NOMO-1 treated with DMSO at 0.1 percent for 48 hours (cell line): Measurements from ENCODE around the gene FHIT.

Experiments used
- DNase-seq: peaks from one replicate; lab custom pipeline; 2025; ENCODE audit not compliant: unreplicated experiment; lab: John Stamatoyannopoulos, UW

The FHIT gene

DNA sequence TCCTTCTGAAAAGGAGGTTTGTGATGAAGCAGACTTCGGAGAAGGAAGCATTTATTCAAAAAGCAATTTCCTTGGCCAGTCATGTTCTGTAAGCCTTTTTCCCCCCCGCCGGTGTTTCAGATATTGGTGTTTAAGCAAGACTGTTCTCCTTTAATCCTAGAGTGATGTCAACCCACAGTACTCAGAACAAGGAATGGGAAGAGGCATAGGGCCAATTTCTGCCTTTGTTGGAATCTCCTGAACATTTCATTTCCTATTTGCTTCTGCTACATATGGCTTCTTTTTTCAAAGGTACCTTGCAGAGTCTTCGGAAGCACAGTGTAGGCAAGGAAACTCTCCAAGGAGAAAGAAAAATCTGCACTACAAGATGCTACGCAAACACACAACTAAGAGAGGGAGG is 1488.3 kb downstream of the FHIT start:
- no peak for DNase-seq

DNA sequence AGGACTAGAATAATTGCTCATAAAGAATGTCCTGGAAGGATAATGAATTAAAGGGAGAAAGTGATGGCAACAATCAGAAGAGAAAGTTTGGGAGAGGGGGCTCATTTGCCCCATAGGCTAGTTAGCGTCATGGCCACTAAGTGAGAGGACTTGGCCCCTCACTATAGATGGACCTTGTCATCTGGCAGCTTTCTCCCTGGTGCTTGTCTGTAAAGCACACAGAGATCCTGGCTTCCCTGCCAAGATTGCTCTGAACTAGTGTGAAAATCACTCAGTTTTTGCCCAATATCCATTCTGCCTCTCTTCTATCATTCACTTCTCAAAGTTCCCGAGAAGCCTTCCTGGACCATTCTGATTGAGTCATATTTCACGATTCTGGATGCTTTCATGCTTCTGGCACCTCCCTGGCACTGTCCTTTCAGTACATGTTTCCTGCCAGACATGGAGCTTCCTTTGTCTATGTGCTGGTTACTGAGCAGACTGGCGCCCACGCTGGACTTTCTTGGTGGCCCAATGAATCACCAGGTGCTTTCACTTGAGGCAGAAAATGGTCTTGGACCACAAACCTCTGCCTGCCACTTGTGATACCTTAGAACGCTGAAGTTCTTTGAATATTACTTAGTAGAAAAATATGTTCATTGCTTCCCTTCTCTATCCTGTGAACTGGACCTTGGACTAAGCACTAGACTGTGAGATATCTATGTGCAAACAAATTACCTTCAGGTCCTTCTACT is 1491.8 kb downstream of the FHIT start:
- no peak for DNase-seq

DNA sequence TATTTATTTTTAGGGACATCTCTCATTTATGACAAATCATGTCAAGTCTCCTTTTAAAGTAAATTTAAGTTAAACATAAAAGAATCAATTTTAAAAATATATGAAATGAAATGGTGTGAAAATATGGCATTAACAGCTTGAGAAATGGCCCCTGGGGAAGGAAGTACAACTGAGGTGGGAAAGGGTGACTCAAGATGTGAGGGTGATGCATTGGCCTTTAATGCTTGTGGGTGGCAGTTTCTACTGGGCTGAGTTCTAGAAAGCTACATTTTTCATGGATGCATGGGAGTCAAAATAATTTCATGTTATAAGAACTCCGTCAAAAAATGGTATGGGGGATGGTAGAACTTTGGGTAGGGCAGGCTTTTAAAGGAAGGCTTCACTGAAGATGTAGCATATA is 1492.6 kb downstream of the FHIT start:
- DNase-seq = no peak

DNA sequence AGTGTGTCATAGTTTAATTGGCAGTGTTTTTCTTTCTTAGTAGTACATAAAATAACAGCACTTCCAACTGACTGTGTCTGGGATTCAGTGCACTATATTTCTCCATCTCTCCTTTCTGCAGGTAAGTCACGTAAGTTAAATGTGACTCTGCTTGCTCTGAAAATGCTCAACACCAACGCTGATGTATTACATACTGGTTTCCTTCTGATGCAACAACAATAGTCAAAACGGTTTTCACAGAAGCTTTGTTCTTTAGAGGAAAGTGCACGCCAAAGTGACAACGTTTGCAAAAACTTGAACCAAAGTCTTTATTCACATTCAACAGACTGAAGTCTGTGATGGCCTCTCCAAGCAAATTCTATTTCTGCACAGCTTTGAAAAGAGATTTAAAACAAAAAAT is 1494.3 kb downstream of the FHIT start:
- DNase-seq = no peak

DNA sequence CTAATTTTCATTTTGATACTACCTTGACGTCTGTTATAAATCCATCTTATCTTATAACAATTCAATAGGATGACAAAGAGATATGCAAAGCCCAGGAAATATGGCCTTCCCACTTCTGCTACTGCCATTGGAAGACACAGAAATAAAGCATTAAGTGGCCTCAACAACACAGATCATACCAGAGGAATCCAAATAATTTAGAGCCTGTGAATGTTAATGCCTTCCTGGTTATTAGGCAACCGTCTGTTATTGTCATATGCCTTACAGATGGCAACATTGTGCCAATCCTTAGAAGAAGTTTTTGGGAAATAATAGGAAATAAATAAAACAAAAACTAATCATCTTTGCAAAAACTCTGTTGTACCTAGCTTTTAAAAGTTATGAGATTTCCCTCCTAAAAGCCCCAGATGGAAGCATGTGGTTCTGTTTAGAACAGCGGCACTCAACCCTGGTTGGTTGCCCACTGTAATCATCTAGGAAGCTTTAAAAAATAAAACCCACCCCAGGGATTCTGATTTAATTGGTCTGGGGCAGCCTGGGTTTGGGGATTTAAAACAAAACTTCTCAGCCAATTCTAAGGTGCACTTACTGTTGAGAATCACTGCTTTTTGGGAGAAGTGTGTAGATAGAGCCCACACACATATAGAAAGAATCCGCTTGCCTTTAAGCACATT is 1496.7 kb downstream of the FHIT start:
- DNase-seq = no peak

DNA sequence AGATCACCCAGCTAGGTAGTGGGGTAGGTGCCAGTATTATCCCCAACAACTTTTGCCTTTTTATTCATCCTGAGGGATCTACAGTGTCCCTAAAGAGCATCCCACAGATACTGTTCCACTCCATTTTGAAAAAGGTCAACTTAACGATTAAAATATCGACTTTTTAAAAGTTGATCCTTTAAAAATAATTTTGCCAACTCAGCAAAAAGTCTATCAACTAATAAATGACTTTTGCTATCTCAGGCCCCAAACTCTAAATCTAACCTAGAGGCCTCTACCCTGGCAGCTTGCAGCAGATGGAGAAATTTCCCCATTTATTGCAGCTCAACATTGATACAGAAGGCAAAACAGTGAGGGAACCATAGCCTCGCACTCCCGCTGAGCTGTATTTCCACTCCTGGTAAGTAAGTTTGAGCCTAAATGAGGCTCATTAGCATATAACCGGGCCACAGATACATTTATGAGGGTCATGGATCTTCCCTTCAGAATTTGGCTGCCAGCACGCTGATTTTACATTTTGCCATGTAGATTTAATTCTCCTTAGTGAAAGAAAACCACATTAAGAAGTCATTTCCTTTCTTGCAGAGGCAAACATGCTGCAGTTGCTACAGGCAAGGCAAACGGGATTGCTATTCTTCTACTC is 1497.3 kb downstream of the FHIT start:
- no peak for DNase-seq

DNA sequence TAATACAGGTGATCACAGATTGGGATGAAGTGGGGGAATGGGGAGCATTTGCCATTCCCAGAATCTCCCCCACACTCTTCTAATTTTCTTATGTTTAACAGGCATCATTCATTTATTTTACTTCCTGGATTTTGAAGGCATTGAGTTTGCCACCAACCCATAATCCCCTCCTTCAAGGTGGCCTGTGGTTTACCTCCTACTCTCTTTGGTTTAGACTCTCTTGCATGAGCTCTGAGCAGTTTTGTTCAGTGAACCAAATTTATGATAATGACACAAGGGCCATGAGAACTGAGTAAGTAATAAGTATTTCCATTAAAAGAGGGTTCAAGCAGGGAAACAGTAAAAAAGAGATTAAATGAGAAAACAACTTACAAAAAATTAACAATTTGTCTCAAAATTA is 1498.3 kb downstream of the FHIT start:
- no peak for DNase-seq

DNA sequence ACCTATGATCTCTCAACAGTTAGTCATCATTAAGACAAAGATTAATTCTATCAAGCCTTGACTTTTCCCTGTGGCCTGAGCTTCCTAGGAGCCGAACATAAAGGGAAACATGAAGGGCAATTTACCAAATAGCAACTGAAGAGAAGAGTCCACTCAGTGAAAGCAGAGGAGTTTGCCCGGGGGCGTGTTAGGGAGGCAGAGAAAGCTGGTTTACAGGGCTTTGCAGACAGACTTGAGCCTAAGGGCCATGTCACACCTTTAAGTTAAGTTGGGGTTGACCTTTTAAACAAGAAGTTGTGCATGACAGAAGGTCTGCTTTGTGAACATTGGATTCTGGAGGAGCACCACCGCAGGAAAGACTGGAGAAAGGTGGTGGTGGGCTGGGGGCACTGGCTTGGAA is 1499.6 kb downstream of the FHIT start:
- no peak for DNase-seq

DNA sequence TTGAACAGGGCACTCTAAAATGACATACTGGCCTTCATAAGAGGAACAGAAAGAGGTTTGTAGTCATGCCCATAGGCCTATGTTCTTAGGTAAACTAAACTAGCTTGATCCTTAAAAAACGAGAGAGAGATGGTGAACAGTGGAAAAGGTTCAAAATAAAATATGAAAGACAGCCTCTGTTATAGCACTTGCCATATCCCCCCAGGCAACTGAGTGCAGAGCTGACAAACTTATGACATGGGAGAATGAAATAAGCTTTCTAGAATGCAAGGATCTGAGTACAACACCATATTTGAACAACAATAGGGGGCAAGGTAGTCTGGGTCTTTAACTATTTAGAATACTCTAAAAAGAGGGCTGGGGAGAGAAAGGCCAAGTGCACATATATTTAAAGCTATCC is 1500.9 kb downstream of the FHIT start:
- peak; percentile 21 for DNase-seq

DNA sequence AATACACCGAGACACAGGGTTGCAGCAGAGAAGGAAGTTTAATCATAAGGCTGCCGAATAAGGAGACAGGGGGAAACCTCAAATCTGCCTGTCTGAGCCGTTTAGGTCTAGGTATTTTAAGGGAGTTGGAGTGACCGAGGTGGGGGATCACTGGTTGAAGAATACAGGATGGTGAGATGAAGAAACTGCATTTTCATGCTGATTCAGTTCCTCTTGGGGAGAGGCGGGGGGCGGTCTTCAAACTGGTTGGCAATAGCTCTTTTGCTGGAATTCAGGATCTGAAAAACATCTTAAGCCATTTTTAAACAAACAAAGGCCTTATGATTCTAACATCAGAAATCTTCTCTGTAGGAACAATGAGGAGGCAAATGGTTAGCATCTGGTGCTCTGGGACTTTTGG is 1502.0 kb downstream of the FHIT start:
- peak; percentile 89 for DNase-seq

DNA sequence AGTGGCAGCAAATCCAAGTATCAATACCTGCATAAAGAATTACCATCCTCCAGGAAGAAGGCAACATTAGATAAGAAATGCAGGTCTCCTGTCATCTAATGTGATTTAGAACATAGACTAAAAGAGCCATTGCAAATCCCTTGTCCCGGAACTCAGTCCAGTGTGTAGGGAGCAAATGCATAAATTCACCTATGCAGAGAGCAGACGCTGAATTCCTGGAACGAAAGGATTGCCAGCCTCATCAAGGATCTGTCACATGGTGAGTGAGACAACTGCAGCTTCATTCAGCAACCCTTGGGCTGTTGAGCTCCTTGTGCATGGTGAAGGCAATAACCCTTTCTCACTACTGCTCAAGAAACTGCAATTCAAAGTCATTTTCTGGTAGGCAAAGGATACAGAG is 1504.7 kb downstream of the FHIT start:
- DNase-seq = no peak

DNA sequence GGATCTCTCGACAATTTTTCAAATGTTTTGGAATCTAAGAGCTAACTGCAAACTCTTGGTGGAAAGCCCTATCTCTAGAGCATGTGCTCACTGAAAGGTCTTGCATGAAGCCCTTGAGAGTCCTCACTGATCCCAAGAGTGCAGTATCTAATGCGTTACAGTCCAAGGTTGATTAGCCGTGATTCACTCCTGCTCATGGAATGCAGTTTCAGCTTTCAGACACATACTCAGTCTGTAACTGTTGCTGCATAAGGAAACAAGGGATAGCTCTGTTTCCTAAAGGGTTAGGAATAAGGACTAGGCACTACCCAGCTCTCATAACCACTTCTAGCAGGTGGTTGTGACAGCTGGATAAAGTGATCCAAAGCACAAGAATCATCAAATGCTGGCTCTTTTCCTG is 1514.0 kb downstream of the FHIT start:
- no peak for DNase-seq

DNA sequence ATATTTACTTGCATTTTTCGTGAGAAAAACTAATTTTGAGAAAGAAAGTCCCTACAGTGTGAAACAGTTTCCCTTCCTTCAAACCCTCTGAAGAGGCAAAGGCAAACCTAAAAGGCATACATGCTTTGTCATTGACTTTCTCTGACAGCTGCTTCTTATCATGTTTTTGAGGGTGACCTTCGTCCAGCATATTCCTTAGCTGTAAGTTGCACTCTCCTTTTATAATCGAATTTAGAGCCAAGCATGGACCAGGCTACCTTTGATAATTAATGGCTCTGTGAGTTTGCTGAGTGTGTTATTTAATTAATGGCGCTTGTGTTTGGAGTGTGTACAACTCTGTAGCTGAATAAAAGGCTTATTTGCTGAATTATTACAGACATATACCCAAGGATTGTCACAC is 1517.2 kb downstream of the FHIT start:
- no peak for DNase-seq

DNA sequence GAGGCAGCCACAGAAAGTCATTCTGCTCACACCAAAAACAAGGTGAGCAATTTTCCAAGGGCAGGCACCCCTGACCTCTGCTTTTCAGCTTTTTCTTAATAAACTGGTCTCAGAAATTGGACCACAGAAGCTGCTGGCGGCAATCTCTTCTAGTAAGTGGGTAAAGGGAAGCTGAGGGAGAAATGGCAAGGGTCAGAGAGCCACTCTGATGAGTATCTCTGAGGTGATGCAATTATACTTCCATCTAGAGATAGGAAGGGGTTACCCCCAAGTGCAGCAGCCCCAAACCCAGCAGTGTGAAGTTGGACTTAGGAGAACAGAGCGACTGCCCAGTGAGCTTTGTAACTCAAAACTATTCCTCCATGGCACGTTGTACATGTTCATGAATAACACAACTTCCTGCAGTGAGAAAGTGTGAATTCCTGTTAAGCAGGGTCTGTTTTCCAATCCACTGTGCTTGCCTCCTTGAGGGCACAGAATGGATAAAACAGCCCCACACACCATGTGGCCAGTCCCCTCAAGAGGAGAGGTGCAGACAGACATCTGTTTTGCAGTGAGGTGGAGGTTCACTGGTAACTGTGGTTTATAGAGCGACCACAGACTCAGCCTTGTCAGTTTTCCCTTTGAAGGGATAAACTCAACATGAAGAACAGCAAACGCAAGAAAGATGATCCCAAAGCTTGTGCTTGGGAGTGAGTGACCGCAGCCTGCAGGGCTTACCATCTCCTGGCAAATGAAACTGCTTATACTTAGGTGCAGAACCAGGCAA is 1518.0 kb downstream of the FHIT start:
- no peak for DNase-seq

DNA sequence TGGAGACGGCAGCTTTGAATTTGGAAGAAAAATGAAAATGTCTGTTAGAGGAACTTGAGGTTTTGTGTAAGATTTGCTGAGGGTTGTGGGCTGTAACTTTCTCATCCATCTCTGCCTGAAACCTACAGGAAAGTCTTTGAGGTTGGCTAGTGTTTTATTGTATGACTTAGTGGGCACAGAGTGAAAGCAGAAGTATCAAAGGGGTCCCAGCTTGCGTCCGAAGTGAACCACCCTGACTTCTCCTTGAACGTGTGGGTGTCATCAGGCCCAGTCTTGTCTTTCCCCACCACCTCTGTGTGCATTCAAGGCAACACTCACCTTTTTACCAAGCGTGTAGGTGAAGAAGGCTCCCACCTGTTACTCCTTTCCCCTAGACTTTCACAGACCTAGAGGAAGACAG is 1519.3 kb downstream of the FHIT start:
- DNase-seq = peak; percentile 88

DNA sequence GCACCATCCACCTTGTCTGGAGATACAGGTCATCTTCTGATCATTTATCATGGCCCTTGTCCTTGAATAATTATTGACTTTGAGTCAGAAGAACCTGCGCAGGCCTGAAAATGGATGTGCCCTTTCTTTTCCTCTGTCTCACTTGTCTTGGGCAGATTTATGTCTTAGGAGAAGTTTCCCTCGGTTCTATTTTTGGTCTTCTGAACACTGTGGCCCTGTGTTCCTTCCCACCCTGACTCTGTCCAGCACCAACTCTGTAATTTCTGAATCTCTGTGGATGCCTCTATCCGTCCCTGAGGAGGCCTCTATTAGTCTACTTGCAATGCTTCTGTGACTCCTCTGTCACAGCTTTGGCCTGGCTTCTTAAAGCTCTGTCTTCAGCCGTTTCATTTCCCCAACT is 1520.7 kb downstream of the FHIT start:
- no peak for DNase-seq

DNA sequence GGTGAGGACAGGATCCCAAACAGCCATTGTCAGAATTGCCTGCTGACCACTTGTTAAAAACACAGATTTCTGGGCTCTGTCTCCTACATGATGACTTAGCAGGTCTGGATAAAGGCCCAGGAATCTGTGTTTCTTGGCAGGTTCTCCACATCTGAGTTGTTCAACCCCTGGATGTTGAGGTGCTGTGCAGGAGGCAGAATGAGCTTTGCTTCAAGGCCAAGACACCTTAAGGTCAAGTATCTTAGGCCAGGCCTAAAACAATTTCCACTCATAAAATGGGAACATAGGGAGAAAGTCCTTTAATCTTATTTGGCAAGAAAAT is 1522.7 kb downstream of the FHIT start:
- DNase-seq = no peak

DNA sequence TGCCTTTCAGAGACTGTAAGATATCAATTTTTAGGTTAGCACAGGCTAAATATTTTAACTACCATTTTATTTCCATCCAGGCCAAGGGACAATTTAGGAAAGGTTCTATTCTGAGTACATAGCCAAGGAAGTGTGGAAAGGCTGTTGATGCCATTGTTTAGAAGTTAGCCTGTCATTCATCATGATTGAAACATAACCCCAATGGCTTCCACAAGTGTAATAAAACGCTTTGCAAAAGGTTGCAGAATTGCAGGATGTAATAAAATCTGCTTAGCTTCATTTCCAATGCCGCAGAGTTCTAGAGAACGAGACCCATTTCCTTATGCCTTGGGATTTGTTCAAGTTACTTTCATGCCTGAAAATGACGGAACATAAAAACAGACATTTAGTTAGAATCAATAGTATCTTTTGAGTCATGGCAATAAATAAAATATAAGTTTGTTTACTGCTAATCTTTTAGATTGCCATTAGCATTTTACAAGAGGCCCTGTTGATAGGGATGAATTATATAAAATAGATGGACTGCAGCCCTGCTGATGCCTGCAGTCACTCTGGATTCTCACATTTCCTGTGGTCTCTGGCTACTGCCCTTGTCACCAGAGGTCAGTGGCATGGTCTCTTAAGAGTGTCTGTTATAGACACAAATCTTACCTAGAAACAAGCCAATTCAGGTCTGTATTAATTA is 1523.2 kb downstream of the FHIT start:
- DNase-seq = no peak

DNA sequence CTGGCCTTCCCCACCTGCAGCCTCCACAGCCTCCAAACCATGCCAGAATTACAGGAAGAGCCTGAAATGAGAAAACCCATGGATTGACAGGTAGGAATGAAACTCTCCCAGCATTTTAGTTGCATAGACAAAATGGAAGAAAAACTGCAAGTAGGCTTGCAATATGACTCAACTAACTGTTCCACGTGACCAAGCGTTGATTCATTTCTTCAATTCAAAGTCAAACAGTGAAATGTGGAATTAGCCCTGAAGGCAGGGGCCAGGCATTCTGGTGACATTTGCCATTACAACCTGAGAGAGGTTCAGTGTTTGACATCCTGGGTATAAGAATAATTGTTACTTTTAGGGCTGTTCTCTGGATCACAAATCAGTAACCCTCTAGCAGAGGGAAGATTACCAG is 1525.0 kb downstream of the FHIT start:
- no peak for DNase-seq

DNA sequence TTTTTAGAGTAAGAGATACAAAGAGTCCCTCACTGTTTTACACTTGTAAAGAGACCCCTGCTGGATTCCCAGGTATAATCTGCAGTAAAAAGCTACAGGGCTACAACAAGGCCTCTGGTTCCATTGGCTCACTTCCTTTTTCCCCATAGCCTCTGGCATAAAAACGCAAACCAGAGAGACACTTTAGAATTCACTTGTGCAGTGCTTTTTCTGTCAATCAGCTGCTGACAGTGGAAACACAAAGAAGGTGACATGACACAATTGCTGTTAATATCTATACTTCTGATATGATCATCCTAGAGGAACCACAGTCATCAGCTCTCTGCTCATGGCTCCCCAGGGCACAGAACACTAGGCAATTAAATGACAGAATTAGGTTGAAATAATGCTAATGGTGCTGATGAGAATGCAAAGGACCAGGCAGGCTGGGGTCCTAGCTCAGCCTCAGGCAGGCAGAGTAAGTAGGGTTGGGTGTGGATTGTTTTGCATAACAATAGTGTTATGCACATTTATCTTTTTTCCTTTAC is 1533.5 kb downstream of the FHIT start:
- peak; percentile 31 for DNase-seq

DNA sequence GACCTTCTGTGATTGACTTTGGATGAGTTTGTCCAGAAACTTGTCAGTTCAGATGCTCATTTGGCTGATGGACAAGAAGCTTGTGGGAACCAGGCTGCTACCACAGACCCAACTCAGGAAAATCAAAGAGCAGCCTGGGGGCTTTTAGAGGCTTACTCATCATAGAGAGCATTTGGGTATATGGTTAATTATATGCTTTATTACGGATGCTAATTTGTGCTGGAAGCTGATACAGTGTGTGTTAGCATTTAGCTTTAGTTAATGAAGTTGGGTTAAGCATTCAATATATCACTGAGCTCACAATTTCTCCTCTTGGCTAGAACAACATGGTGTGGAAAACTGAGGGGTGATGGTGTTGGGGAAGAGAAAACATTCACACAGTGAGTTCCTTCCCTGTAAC is 1537.2 kb downstream of the FHIT start:
- no peak for DNase-seq
